Measurements from ENCODE around the gene FARP1. TPM values are rescaled to one million over a fixed set of nuclear protein-coding genes. Genes with fewer than 3 reads are reported as not detected.

FARP1 gene
- total RNA-seq, 1 donor, result 125 TPM

- DNase-seq (ENCODE audit: low read depth), result no peak
- TF ChIP-seq CTCF (IDR thresholded peaks at IDR 0.05; ENCODE audit: insufficient read depth, low read depth, low read length), result no peak
- H3K4me3 ChIP-seq (ENCODE audit: low read depth, low read length), result no peak overlapping the region
Measured at GRCh38 chr13:98413796-98414195, 270.9 kb downstream of the FARP1 start.

- no peak for DNase-seq (ENCODE audit: low read depth)
- no peak for TF ChIP-seq CTCF (IDR thresholded peaks at IDR 0.05; ENCODE audit: insufficient read depth, low read depth, low read length)
Measured at GRCh38 chr13:98415326-98416070, 272.6 kb downstream of the FARP1 start.

GRCh38 chr13:98416408-98416807, 273.5 kb downstream of the FARP1 start:
- no peak for TF ChIP-seq CTCF (IDR thresholded peaks at IDR 0.05; ENCODE audit: insufficient read depth, low read depth, low read length)
- H3K4me3 ChIP-seq (ENCODE audit: low read depth, low read length), result no peak overlapping the region
- no peak for DNase-seq (ENCODE audit: low read depth)

More at GRCh38 chr13:98415326-98416070, 272.6 kb downstream of the FARP1 start:
- H3K4me3 ChIP-seq (ENCODE audit: low read depth, low read length), result no peak overlapping the region

- TF ChIP-seq CTCF (IDR thresholded peaks at IDR 0.05; ENCODE audit: insufficient read depth, low read depth, low read length), result no peak
- DNase-seq (ENCODE audit: low read depth), result no peak
- H3K4me3 ChIP-seq (ENCODE audit: low read depth, low read length), result no peak overlapping the region
Measured at GRCh38 chr13:98419786-98420553, 277.1 kb downstream of the FARP1 start.

GRCh38 chr13:98420554-98421175, 277.8 kb downstream of the FARP1 start:
- no peak overlapping the region for H3K4me3 ChIP-seq (ENCODE audit: low read depth, low read length)
- TF ChIP-seq CTCF (IDR thresholded peaks at IDR 0.05; ENCODE audit: insufficient read depth, low read depth, low read length), result no peak

GRCh38 chr13:98422046-98422445, 279.2 kb downstream of the FARP1 start:
- no peak for TF ChIP-seq CTCF (IDR thresholded peaks at IDR 0.05; ENCODE audit: insufficient read depth, low read depth, low read length)
- no peak overlapping the region for H3K4me3 ChIP-seq (ENCODE audit: low read depth, low read length)
- no peak for DNase-seq (ENCODE audit: low read depth)

More at GRCh38 chr13:98420554-98421175, 277.8 kb downstream of the FARP1 start:
- DNase-seq (ENCODE audit: low read depth), result no peak
